Neural progenitor cell (in vitro differentiated cells): ENCODE results near the gene DEPDC1B. TPM values are rescaled to one million over a fixed set of nuclear protein-coding genes. Genes with fewer than 3 reads are reported as not detected.

Experiments used
- DNase-seq: peaks from one replicate; pipeline ENCODE4 v3.0.0-alpha.2; 2016; ENCODE audit warnings: low spot score
- H2AFZ ChIP-seq: fragments of 200-600 bp; sonication (generic); replicated peaks from 2 replicates; pipeline ENCODE4 v1.6.1; 2016; ENCODE audit warnings: antibody characterized with exemption
- H3F3A ChIP-seq: fragments of 200-600 bp; sonication (generic); 2 replicates; pipeline ENCODE4 v1.6.1; 2016; ENCODE audit warnings: antibody characterized with exemption, low read depth
- H3K27ac ChIP-seq: fragments of 200-600 bp; sonication (generic); 2 replicates; pipeline ENCODE4 v1.5.1; 2016; ENCODE audit warnings: mild to moderate bottlenecking
- H3K27me3 ChIP-seq: fragments of 200-600 bp; sonication (generic); 2 replicates; pipeline ENCODE4 v1.6.1; 2016; ENCODE audit warnings: mild to moderate bottlenecking, moderate library complexity
- H3K36me3 ChIP-seq: fragments of 200-600 bp; sonication (generic); 2 replicates; pipeline ENCODE4 v1.5.1; 2016
- H3K4me1 ChIP-seq: fragments of 200-600 bp; sonication (generic); 2 replicates; pipeline ENCODE4 v1.6.1; 2016; ENCODE audit warnings: mixed run types
- H3K4me2 ChIP-seq: fragments of 200-600 bp; sonication (generic); 2 replicates; pipeline ENCODE4 v1.6.1; 2016
- H3K4me3 ChIP-seq: fragments of 200-600 bp; sonication (generic); 2 replicates; pipeline ENCODE4 v1.5.1; 2016
- H3K79me2 ChIP-seq: fragments of 200-600 bp; sonication (generic); 2 replicates; pipeline ENCODE4 v1.6.1; 2016; ENCODE audit warnings: low read depth
- H3K9ac ChIP-seq: fragments of 200-600 bp; sonication (generic); 2 replicates; pipeline ENCODE4 v1.6.1; 2016
- H3K9me3 ChIP-seq: fragments of 200-600 bp; sonication (generic); 2 replicates; pipeline ENCODE4 v1.5.1; 2016; ENCODE audit warnings: low read depth
- H4K20me1 ChIP-seq: fragments of 200-600 bp; sonication (generic); 2 replicates; pipeline ENCODE4 v1.6.1; 2016; ENCODE audit warnings: low read depth
- H3K27ac Mint-ChIP-seq: 3 replicates; pipeline ENCODE4 v1.8.0; 2021; ENCODE audit warnings: mixed read lengths
- H3K27me3 Mint-ChIP-seq: 2 replicates; pipeline ENCODE4 v1.8.0; 2022; ENCODE audit warnings: low read depth, mild to moderate bottlenecking, inconsistent platforms, moderate library complexity, mixed read lengths; ENCODE audit not compliant: insufficient read depth
- H3K36me3 Mint-ChIP-seq: 3 replicates; pipeline ENCODE4 v1.8.0; 2021; ENCODE audit warnings: mixed read lengths
- H3K4me1 Mint-ChIP-seq: 3 replicates; pipeline ENCODE4 v1.8.0; 2021; ENCODE audit warnings: mixed read lengths
- H3K4me3 Mint-ChIP-seq: 3 replicates; pipeline ENCODE4 v1.8.0; 2021; ENCODE audit warnings: mild to moderate bottlenecking, moderate library complexity, mixed read lengths
- H3K9me3 Mint-ChIP-seq: 3 replicates; pipeline ENCODE4 v1.8.0; 2020; ENCODE audit warnings: mixed read lengths
- CTCF ChIP-seq: fragments of 200-600 bp; sonication (generic); IDR thresholded peaks from 2 replicates; pipeline ENCODE4 v1.5.1; 2017; ENCODE audit warnings: antibody characterized with exemption, mild to moderate bottlenecking
- EZH2 ChIP-seq: fragments of 200-600 bp; sonication (generic); IDR thresholded peaks from 2 replicates; pipeline ENCODE4 v1.6.1; 2017; ENCODE audit warnings: antibody characterized with exemption, mild to moderate bottlenecking, moderate library complexity
- EZH2phosphoT487 ChIP-seq: fragments of 200-600 bp; sonication (generic); IDR thresholded peaks from 2 replicates; pipeline ENCODE4 v1.6.1; 2017; ENCODE audit warnings: antibody characterized with exemption
- total RNA-seq: library from RNA; depleted of rRNA; stranded (reverse); fragments of >200 nt; gene quantifications from 2 replicates; pipeline ENCODE4 v1.2.3, GENCODE V29; 2015; ENCODE audit warnings: low replicate concordance

The DEPDC1B gene
- total RNA-seq, 1 donor from 2014 or later = 142 TPM

- H3K36me3 Mint-ChIP-seq = peaks cover 3% of the 10 kb centered on the region
- H3K27ac ChIP-seq = no peak overlapping the region
- no peak overlapping the region for H2AFZ ChIP-seq
- peaks cover 3% of the 10 kb centered on the region for H3K4me1 ChIP-seq
- no peaks in the 10 kb centered on the region for H3K9me3 ChIP-seq
- H3K79me2 ChIP-seq = peaks cover 91% of the 10 kb centered on the region
- no peaks in the 10 kb centered on the region for H3K27me3 Mint-ChIP-seq
- H3K4me1 Mint-ChIP-seq = no peaks in the 10 kb centered on the region
- no peaks in the 10 kb centered on the region for H3K36me3 ChIP-seq
- no peak overlapping the region for H3K27ac Mint-ChIP-seq
- no peak for DNase-seq
- no peak overlapping the region for H3K4me3 ChIP-seq
- H3F3A ChIP-seq = peaks cover 5% of the 10 kb centered on the region
- no peak for TF ChIP-seq EZH2phosphoT487
- TF ChIP-seq EZH2 = no peak
- TF ChIP-seq CTCF = no peak
- H3K4me3 Mint-ChIP-seq = no peak overlapping the region
- peaks cover 59% of the 10 kb centered on the region for H4K20me1 ChIP-seq
- no peaks in the 10 kb centered on the region for H3K27me3 ChIP-seq
- no peak overlapping the region for H3K4me2 ChIP-seq
- peaks cover under 1% of the 10 kb centered on the region for H3K9me3 Mint-ChIP-seq
- no peak overlapping the region for H3K9ac ChIP-seq
Measured at GRCh38 chr5:60671899-60672692, 27.9 kb downstream of the DEPDC1B start.

GRCh38 chr5:60670749-60671148, 29.2 kb downstream of the DEPDC1B start:
- no peak overlapping the region for H3K4me2 ChIP-seq
- DNase-seq = no peak
- no peak overlapping the region for H2AFZ ChIP-seq
- H3K27me3 Mint-ChIP-seq = no peaks in the 10 kb centered on the region
- H3K4me3 Mint-ChIP-seq = no peak overlapping the region
- H3K27ac Mint-ChIP-seq = no peak overlapping the region
- H3K9me3 Mint-ChIP-seq = peaks cover 12% of the 10 kb centered on the region
- H3K36me3 ChIP-seq = no peaks in the 10 kb centered on the region
- TF ChIP-seq EZH2 = no peak
- TF ChIP-seq CTCF = no peak
- TF ChIP-seq EZH2phosphoT487 = no peak
- no peak overlapping the region for H3K27ac ChIP-seq
- H3K36me3 Mint-ChIP-seq = peaks cover 16% of the 10 kb centered on the region
- peaks cover 52% of the 10 kb centered on the region for H4K20me1 ChIP-seq
- no peak overlapping the region for H3K9ac ChIP-seq
- peaks cover 3% of the 10 kb centered on the region for H3K4me1 ChIP-seq
- H3K27me3 ChIP-seq = no peaks in the 10 kb centered on the region
- peaks cover 87% of the 10 kb centered on the region for H3K79me2 ChIP-seq
- no peaks in the 10 kb centered on the region for H3K4me1 Mint-ChIP-seq
- H3K4me3 ChIP-seq = no peak overlapping the region
- no peaks in the 10 kb centered on the region for H3K9me3 ChIP-seq
- H3F3A ChIP-seq = peaks cover 5% of the 10 kb centered on the region

GRCh38 chr5:60668686-60669304, 31.2 kb downstream of the DEPDC1B start:
- Mint-ChIP-seq H3K36me3 (peaks cover 33% of the 10 kb centered on the region), H3K27ac (no peak overlapping the region), H3K4me3 (no peak overlapping the region), H3K9me3 (peaks cover 23% of the 10 kb centered on the region), H3K27me3 (no peaks in the 10 kb centered on the region), H3K4me1 (no peaks in the 10 kb centered on the region)
- H3K79me2 ChIP-seq = peaks cover 83% of the 10 kb centered on the region
- peaks cover 2% of the 10 kb centered on the region for H3K4me1 ChIP-seq
- no peaks in the 10 kb centered on the region for H3K9me3 ChIP-seq
- peak; percentile 16 for DNase-seq
- peaks cover 5% of the 10 kb centered on the region for H3F3A ChIP-seq
- no peak overlapping the region for H3K27ac ChIP-seq
- TF ChIP-seq CTCF (peak; percentile 85), EZH2phosphoT487 (no peak)
- peaks cover 33% of the 10 kb centered on the region for H4K20me1 ChIP-seq
- no peaks in the 10 kb centered on the region for H3K27me3 ChIP-seq
- no peak overlapping the region for H2AFZ ChIP-seq
- no peak overlapping the region for H3K9ac ChIP-seq
- H3K36me3 ChIP-seq = no peaks in the 10 kb centered on the region
- no peak overlapping the region for H3K4me2 ChIP-seq
- no peak overlapping the region for H3K4me3 ChIP-seq
